Measurements from ENCODE around the gene BAIAP3.
A peak's percentile ranks its signal among the peaks of the same experiment; 100 is the strongest.

Gene BAIAP3

DNA sequence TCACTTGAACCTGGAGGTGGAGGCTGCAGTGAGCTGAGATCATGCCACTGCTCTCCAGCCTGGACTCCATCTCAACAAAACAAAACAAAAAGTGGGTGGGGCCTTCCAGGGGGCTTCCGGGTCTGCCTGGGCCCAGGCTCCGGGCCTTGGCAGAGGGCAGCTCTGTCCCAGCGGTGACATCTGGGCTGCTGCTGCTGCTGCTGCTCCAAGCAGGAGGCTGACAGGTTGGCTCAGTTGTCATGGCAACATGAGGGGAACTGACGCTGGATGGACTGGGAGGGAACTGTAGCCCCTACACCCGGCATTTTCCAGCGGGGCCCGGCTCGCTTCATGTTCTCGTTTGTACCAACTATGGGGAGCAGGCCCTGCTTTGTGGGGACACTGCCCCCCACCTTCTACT, 4.0 kb downstream of the BAIAP3 start:
- H3K27me3 ChIP-seq (ENCODE audit: low read depth, low read length) = peaks cover 20% of the 10 kb centered on the region
- H3K9me3 ChIP-seq (ENCODE audit: control insufficient read depth in 1 of 2, low read length in 2 of 2) = no peaks in the 10 kb centered on the region

DNA sequence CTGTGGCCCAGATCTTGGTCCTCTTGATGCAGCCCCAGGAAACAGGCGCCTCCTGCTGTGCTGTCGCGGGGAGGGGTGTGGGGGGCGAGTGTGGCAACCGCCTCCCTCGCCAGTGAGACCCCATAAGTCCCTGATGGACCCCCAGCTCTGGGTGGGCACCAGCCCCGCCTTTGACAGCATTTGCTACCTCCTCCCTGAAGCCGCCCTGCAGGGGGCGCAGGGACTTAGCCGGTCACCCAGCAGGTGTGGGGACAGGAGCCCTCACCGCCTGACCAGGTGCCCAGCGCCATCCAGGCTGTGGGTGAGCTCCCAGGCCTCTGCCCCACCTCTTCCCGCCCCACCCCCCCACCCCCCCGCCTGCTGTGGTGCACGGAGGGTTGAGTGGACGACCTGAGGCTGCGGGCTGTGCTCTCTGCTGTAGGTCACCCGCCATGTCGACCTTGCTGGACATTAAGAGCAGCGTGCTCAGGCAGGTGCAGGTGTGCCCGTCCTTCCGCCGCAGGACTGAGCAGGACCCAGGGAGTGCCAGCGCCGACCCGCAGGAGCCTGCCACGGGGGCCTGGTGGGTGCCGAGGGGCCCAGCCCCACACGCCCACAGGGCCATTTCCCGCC, 4.8 kb downstream of the BAIAP3 start:
- peaks cover 13% of the 10 kb centered on the region for H3K27me3 ChIP-seq (ENCODE audit: low read depth, low read length)
- H3K9me3 ChIP-seq (ENCODE audit: control insufficient read depth in 1 of 2, low read length in 2 of 2) = no peaks in the 10 kb centered on the region
- peaks cover 3 to 19% of the 10 kb centered on the region in 2 donors for H3K4me1 ChIP-seq (ENCODE audit: control insufficient read depth in 1 of 2, insufficient read depth in 2 of 2, low read length in 2 of 2)
- no peak overlapping the region for H3K4me3 ChIP-seq (ENCODE audit: low read depth in 1 of 2, low read length in 2 of 2)
- no peak overlapping the region for H3K27ac ChIP-seq (ENCODE audit: low read length)
- no peaks in the 10 kb centered on the region for H3K36me3 ChIP-seq (ENCODE audit: control insufficient read depth in 1 of 2, insufficient read depth in 2 of 2, low read length in 2 of 2)

More for the DNA sequence above, 4.0 kb downstream of the BAIAP3 start:
- no peak overlapping the region for H3K4me3 ChIP-seq (ENCODE audit: low read depth in 1 of 2, low read length in 2 of 2)
- H3K4me1 ChIP-seq (ENCODE audit: control insufficient read depth in 1 of 2, insufficient read depth in 2 of 2, low read length in 2 of 2) = peaks cover 3 to 22% of the 10 kb centered on the region in 2 donors
- no peak overlapping the region for H3K27ac ChIP-seq (ENCODE audit: low read length)
- no peaks in the 10 kb centered on the region for H3K36me3 ChIP-seq (ENCODE audit: control insufficient read depth in 1 of 2, insufficient read depth in 2 of 2, low read length in 2 of 2)

DNA sequence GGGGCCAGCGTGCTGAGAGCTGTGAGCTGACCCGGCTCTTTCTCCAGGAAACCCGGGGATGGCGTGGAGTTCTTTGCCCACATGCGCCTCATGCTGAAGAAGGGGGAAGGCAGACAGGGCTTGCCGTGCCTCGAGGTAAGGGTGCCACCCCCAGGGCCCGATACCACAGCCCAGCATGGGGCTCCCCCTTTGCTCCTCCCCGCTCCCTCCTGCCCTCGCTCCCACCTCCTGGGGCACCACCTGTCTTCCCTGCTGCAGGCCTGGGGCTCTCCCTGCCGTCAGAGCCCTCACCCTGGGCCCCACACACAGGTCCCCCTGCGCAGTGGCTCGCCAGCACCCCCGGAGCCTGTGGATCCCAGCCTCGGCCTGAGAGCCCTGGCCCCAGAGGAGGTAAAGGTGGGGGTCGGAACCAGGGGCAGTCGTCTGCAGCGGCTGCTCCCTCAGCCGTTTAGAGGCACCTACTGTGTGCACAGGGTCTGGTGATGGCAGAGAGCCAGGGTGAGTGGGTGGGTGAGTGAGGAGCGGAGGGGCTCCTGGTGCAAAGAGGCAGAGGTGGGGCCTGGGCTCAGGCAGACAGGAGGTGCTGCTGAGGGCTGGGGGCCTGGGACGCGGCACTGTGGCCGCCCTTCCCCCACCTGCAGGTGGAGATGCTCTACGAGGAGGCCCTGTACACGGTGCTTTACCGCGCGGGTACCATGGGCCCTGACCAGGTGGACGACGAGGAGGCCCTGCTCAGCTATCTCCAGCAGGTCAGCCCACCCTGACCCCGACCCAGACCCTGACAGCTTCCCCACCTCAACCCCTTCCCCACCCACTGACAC, 5.6 kb downstream of the BAIAP3 start:
- H3K27ac ChIP-seq (ENCODE audit: low read length) = no peak overlapping the region
- H3K9me3 ChIP-seq (ENCODE audit: control insufficient read depth in 1 of 2, low read length in 2 of 2) = no peaks in the 10 kb centered on the region
- H3K4me1 ChIP-seq (ENCODE audit: control insufficient read depth in 1 of 2, insufficient read depth in 2 of 2, low read length in 2 of 2) = peaks cover 3 to 10% of the 10 kb centered on the region in 2 donors
- peaks cover 12% of the 10 kb centered on the region for H3K27me3 ChIP-seq (ENCODE audit: low read depth, low read length)
- H3K4me3 ChIP-seq (ENCODE audit: low read depth in 1 of 2, low read length in 2 of 2) = no peak overlapping the region
- no peaks in the 10 kb centered on the region for H3K36me3 ChIP-seq (ENCODE audit: control insufficient read depth in 1 of 2, insufficient read depth in 2 of 2, low read length in 2 of 2)

DNA sequence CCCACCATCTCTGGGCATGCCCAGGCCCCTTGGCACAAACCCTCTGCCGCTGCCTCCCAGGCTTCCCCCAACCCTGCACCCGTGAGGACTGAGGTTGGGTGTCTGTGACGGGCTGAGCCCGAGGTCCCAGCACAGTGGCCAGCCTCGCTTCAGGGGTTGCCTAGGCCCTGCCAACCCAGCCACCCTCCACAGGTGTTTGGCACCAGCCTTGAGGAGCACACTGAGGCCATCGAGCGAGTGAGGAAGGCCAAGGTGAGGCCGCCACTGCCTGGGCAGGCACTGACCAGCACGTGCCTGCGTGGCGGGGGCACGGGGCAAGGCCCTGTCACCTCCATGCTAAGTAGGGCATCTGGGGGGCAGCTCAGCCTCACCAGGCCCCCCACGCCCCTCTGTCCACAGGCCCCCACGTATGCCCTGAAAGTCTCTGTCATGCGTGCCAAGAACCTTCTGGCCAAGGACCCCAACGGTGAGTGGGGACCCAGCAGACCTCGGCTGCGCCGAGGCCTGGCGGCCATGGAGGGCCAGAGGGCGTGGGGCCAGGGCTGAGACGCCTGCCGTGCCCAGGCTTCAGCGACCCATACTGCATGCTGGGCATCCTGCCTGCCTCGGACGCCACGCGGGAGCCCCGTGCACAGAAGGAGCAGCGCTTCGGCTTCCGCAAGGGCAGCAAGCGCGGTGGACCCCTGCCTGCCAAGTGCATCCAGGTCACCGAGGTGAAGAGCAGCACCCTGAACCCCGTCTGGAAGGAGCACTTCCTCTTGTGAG, 7.5 kb downstream of the BAIAP3 start:
- Histone ChIP-seq H3K36me3 (ENCODE audit: control insufficient read depth in 1 of 2, insufficient read depth in 2 of 2, low read length in 2 of 2) (no peaks in the 10 kb centered on the region), H3K4me3 (ENCODE audit: low read depth in 1 of 2, low read length in 2 of 2) (no peak overlapping the region), H3K27me3 (ENCODE audit: low read depth, low read length) (no peaks in the 10 kb centered on the region), H3K9me3 (ENCODE audit: control insufficient read depth in 1 of 2, low read length in 2 of 2) (no peaks in the 10 kb centered on the region), H3K27ac (ENCODE audit: low read length) (no peak overlapping the region), H3K4me1 (ENCODE audit: control insufficient read depth in 1 of 2, insufficient read depth in 2 of 2, low read length in 2 of 2) (peaks cover 3 to 7% of the 10 kb centered on the region in 2 donors)

DNA sequence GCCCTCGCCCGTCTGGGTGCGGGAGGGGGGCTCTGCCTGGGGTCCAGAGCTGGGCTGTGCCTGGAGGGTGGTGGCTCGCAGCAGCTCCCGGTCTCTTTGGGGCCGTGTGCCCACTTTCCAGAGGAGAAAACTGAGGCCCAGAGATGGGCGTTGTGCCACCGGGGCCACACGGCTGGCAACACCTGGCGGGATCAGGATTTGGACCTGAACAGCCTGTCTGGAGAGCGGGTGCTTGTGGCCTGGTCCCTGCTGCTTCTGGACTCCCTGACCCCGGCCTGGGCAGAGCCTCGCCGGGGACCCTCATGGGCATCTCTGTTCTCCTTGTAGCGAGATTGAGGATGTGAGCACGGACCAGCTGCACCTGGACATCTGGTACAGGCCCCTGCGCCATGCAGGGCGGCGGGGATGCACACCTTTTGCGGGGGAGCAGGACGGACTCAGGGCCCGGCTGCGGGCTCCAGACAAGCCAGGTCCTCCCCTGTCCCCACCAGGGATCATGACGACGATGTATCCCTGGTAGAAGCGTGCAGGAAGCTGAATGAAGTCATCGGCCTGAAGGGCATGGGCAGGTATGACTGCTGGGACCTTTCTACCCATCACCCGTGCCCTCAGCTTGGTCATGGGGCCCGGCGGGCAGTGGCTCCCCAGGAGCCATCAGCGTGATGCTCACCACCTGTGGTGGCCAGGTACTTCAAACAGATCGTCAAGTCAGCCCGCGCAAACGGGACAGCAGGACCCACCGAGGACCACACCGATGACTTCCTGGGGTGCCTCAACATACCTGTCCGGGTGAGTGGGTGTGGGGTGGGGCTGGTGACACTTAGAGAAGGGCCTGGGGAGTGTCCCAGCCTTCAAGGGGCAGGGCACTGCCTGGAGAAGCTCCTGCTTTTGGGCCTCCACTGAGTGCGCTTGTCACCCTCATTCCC, 8.3 kb downstream of the BAIAP3 start:
- Histone ChIP-seq H3K27me3 (ENCODE audit: low read depth, low read length) (no peaks in the 10 kb centered on the region), H3K27ac (ENCODE audit: low read length) (no peak overlapping the region), H3K4me1 (ENCODE audit: control insufficient read depth in 1 of 2, insufficient read depth in 2 of 2, low read length in 2 of 2) (peaks cover 3 to 7% of the 10 kb centered on the region in 2 donors), H3K4me3 (ENCODE audit: low read depth in 1 of 2, low read length in 2 of 2) (no peak overlapping the region), H3K36me3 (ENCODE audit: control insufficient read depth in 1 of 2, insufficient read depth in 2 of 2, low read length in 2 of 2) (no peaks in the 10 kb centered on the region), H3K9me3 (ENCODE audit: control insufficient read depth in 1 of 2, low read length in 2 of 2) (no peaks in the 10 kb centered on the region)

DNA sequence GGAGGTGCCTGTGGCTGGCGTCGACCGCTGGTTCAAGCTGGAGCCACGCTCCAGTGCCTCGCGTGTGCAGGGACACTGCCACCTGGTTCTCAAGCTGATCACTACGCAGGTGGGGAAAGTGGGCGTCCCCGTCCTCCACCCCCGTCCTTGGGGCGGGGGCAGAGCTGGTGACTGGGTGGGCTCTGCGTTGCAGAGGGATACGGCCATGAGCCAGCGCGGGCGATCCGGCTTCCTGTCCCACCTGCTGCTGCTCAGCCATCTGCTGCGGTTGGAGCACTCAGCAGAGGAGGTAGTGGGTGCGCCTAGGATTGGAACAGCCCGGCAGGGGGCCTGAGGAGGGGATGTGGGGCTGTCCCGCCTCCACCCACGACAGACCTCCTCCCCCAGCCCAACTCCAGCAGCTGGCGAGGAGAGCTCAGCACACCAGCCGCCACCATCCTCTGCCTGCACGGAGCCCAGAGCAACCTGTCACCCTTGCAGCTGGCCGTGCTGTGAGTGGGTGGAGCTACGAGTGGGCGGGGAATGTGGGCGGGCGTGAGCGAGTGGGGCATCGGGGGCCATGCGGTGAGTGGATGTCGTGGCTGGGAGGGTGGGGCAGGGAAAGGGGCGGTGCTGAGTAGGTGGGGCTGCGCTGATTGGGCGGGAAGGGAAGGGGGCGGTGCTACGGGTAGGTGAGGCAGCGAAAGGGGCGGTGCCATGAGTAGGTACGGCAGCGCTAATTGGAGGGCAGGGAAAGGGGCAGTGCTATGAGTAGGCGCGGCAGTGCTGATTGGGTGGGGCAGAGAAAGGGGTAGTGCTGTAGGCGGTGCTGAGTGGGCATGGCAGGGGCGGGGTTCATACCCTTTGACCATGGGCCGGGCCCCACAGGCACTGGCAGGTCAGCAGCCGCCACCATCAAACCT, 9.3 kb downstream of the BAIAP3 start:
- Histone ChIP-seq H3K9me3 (ENCODE audit: control insufficient read depth in 1 of 2, low read length in 2 of 2) (no peaks in the 10 kb centered on the region), H3K27me3 (ENCODE audit: low read depth, low read length) (no peaks in the 10 kb centered on the region), H3K4me3 (ENCODE audit: low read depth in 1 of 2, low read length in 2 of 2) (peak overlapping the region; percentile 21 to 34), H3K4me1 (ENCODE audit: control insufficient read depth in 1 of 2, insufficient read depth in 2 of 2, low read length in 2 of 2) (peaks cover 3 to 7% of the 10 kb centered on the region in 2 donors), H3K36me3 (ENCODE audit: control insufficient read depth in 1 of 2, insufficient read depth in 2 of 2, low read length in 2 of 2) (peaks cover 0 to 2% of the 10 kb centered on the region in 2 donors), H3K27ac (ENCODE audit: low read length) (no peak overlapping the region)

DNA sequence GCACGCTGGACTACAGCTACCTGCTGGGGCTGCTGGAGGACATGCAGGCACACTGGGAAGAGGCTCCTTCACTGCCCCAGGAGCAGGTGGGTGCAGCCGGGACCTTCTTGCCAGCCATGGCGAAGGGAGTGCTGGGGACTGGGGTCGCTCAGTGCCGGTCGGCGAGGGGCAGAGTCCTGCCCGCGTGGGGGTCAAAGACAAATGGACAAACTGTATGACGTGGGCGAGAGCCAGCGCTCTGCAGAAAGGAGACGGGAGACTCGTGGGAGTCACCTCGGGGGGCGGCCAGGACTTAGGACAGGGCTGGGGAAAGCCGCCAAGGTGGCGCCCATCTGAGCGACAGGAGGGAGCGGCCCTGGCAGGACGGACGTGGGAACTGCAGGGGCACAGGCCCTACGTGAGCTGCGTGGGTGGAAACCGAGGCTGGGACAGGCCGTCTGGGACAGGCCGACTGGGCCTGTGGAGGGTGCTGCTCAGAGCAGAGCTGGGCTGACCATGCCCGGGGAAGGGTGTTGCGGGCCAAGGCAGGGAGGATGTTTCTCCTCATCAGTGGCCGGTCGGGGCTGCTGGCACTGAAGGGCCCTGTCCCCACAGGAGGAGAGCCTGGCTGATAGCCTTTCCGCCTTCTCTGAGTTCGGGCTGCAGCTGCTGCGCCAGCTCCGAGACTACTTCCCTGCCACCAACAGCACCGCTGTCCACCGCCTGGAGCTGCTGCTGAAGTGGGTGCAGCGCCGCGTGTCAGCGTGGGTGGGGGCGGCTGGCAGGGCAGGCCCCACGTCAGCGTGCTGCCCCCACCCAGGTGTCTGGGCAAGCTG, 10.2 kb downstream of the BAIAP3 start:
- H3K4me3 ChIP-seq (ENCODE audit: low read depth in 1 of 2, low read length in 2 of 2) = peak overlapping the region; percentile 21
- H3K27me3 ChIP-seq (ENCODE audit: low read depth, low read length) = no peaks in the 10 kb centered on the region
- no peak overlapping the region for H3K27ac ChIP-seq (ENCODE audit: low read length)
- peaks cover 3 to 7% of the 10 kb centered on the region in 2 donors for H3K4me1 ChIP-seq (ENCODE audit: control insufficient read depth in 1 of 2, insufficient read depth in 2 of 2, low read length in 2 of 2)
- H3K36me3 ChIP-seq (ENCODE audit: control insufficient read depth in 1 of 2, insufficient read depth in 2 of 2, low read length in 2 of 2) = peaks cover 0 to 11% of the 10 kb centered on the region in 2 donors
- H3K9me3 ChIP-seq (ENCODE audit: control insufficient read depth in 1 of 2, low read length in 2 of 2) = no peaks in the 10 kb centered on the region

DNA sequence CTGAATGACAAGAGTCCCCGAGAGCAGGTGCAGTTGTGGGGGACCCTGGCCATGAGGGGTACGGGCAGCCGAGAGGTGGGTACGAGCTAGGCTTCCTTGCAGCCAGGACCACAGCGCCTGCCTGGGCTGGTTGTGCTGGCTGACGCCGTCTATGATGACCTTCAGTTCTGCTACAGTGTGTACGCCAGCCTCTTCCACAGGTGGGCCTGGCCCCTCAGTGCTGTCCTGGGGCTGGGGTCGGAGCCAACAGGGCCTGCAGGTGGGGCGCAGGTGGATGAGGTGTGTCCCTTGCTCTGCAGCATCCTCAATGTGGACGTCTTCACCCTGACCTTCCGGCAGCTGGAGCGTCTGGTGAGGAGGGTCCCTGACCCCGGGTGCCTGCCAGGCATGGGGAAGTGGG, 11.1 kb downstream of the BAIAP3 start:
- H3K36me3 ChIP-seq (ENCODE audit: control insufficient read depth in 1 of 2, insufficient read depth in 2 of 2, low read length in 2 of 2) = peaks cover 0 to 19% of the 10 kb centered on the region in 2 donors
- H3K4me1 ChIP-seq (ENCODE audit: control insufficient read depth in 1 of 2, insufficient read depth in 2 of 2, low read length in 2 of 2) = peaks cover 3 to 7% of the 10 kb centered on the region in 2 donors
- H3K27me3 ChIP-seq (ENCODE audit: low read depth, low read length) = no peaks in the 10 kb centered on the region
- H3K4me3 ChIP-seq (ENCODE audit: low read depth in 1 of 2, low read length in 2 of 2) = no peak overlapping the region
- no peaks in the 10 kb centered on the region for H3K9me3 ChIP-seq (ENCODE audit: control insufficient read depth in 1 of 2, low read length in 2 of 2)
- H3K27ac ChIP-seq (ENCODE audit: low read length) = no peak overlapping the region

DNA sequence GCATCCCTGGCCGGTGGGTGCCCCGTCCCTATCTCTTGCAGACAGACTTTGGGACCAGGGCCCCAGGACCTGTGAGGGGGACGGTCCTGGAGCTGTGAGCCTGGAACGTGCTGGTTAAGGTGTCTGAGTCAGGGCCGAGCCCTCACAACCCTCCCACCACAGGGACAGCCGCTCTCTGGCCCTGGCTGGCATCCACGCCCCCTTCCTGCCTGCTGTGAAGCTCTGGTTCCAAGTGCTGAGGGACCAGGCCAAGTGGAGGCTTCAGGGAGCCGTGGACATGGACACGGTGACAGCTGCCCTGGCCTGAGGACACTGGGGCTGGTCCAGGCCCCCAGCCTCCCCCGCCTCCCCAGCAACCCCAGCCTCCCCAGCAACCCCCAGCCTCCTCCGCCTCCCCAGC, 11.6 kb downstream of the BAIAP3 start:
- peaks cover 3 to 10% of the 10 kb centered on the region in 2 donors for H3K4me1 ChIP-seq (ENCODE audit: control insufficient read depth in 1 of 2, insufficient read depth in 2 of 2, low read length in 2 of 2)
- no peak overlapping the region for H3K4me3 ChIP-seq (ENCODE audit: low read depth in 1 of 2, low read length in 2 of 2)
- no peak overlapping the region for H3K27ac ChIP-seq (ENCODE audit: low read length)
- no peaks in the 10 kb centered on the region for H3K9me3 ChIP-seq (ENCODE audit: control insufficient read depth in 1 of 2, low read length in 2 of 2)
- H3K27me3 ChIP-seq (ENCODE audit: low read depth, low read length) = no peaks in the 10 kb centered on the region
- H3K36me3 ChIP-seq (ENCODE audit: control insufficient read depth in 1 of 2, insufficient read depth in 2 of 2, low read length in 2 of 2) = peaks cover 0 to 24% of the 10 kb centered on the region in 2 donors
